ENCODE results near the gene NDRG2.

- no peak for TF ChIP-seq CTCF (conservative IDR thresholded peaks at IDR 0.05 in 1 of 2, IDR thresholded peaks at IDR 0.05 in 1 of 2; ENCODE audit: extremely low read depth in 1 of 2, insufficient read depth in 1 of 2, low read depth in 1 of 2, low read length in 2 of 2)
- TF ChIP-seq EZH2 (IDR thresholded peaks at IDR 0.05; ENCODE audit: borderline replicate concordance, low read length) = no peak
Measured at GRCh38 chr14:21041676-21042433, 17.0 kb upstream of the NDRG2 start, which contains the start of gene RNASE7.
